ENCODE results near the gene SGTA.
"Not testable (repeated sequence)": the region's sequence is repeated elsewhere in the genome, so short reads cannot be mapped to it uniquely, and the experiment has no call there.

SGTA gene

GRCh38 chr19:2722541-2723344 lies 60.3 kb downstream of the SGTA start:
- no peak for DNase-seq

- DNase-seq = no peak
Measured at GRCh38 chr19:2721570-2722540, 61.2 kb downstream of the SGTA start.

- DNase-seq = no peak
Measured at GRCh38 chr19:2720777-2721569, 62.1 kb downstream of the SGTA start, which contains the start of gene DIRAS1. Gene DIRAS1 (minus strand): TSS chr19:2721372. CDS start chr19:2717806, 3,566 bp downstream.

- DNase-seq = no peak
Measured at GRCh38 chr19:2719920-2720776, 62.9 kb downstream of the SGTA start.

GRCh38 chr19:2719232-2719735 lies 63.8 kb downstream of the SGTA start:
- DNase-seq = no peak

GRCh38 chr19:2717638-2718541 lies 65.2 kb downstream of the SGTA start:
- no peak for DNase-seq

- no peak for DNase-seq
Measured at GRCh38 chr19:2716722-2717637, 66.1 kb downstream of the SGTA start.

GRCh38 chr19:2716275-2716650 lies 66.8 kb downstream of the SGTA start:
- no peak for DNase-seq

- no peak for DNase-seq
Measured at GRCh38 chr19:2715470-2716274, 67.4 kb downstream of the SGTA start.

GRCh38 chr19:2714531-2715269 lies 68.4 kb downstream of the SGTA start:
- no peak for DNase-seq

GRCh38 chr19:2714102-2714501 lies 69.0 kb downstream of the SGTA start:
- not testable (repeated sequence) for DNase-seq

- DNase-seq = not testable (repeated sequence)
Measured at GRCh38 chr19:2713170-2713569, 69.9 kb downstream of the SGTA start.

- no peak for DNase-seq
Measured at GRCh38 chr19:2711875-2712205, 71.2 kb downstream of the SGTA start.

GRCh38 chr19:2711172-2711874 lies 71.8 kb downstream of the SGTA start:
- no peak for DNase-seq

- DNase-seq = no peak
Measured at GRCh38 chr19:2706251-2706650, 76.8 kb downstream of the SGTA start.

Measured in activated effector memory CD4-positive, alpha-beta T cell treated with anti-CD3 and anti-CD28 coated beads, Interleukin-2, amount 50 U/mL, for 16 hours (primary cell).